ENCODE measurements around the gene INO80. TPM values are rescaled to one million over a fixed set of nuclear protein-coding genes. Genes with fewer than 3 reads are reported as not detected.
A peak's percentile ranks its signal among the peaks of the same experiment; 100 is the strongest.

Gene INO80
- total RNA-seq, 1 experiment from 2014 or later = 15.3 TPM

GRCh38 chr15:40995656-40996055 is 120.4 kb downstream of the INO80 start:
- Histone ChIP-seq H3K9me3 (no peaks in the 10 kb centered on the region), H3K27me3 (no peaks in the 10 kb centered on the region), H3K4me3 (no peak overlapping the region), H3K36me3 (peaks cover 73% of the 10 kb centered on the region)
- no peak for DNase-seq

GRCh38 chr15:40992825-40993224 is 123.3 kb downstream of the INO80 start:
- DNase-seq = no peak
- Histone ChIP-seq H3K36me3 (peaks cover 73% of the 10 kb centered on the region), H3K9me3 (no peaks in the 10 kb centered on the region), H3K4me3 (no peak overlapping the region), H3K27me3 (no peaks in the 10 kb centered on the region)

GRCh38 chr15:40992241-40992741 is 123.8 kb downstream of the INO80 start:
- H3K36me3 ChIP-seq = peaks cover 71% of the 10 kb centered on the region
- no peak overlapping the region for H3K4me3 ChIP-seq
- H3K9me3 ChIP-seq = no peaks in the 10 kb centered on the region
- DNase-seq = no peak
- no peaks in the 10 kb centered on the region for H3K27me3 ChIP-seq

DNA sequence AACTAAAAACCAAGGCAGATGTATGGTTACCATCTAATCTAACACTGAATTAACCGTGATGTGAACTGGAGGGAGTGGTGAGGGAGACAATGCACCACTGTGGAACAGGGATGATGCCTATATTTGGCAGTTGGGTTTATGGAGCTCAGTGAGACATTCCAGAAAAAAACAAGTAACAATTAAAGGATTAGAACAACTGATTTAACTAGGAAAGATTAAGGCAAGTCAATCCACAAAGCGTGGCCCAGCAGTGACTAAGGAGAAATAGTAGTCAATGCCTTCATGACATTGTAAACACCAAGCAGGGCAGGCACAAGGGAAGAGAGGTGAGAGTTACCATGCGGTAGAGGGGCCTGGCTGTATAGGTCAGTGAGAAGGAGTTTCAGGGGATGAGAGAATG is 124.7 kb downstream of the INO80 start:
- no peak overlapping the region for H3K4me3 ChIP-seq
- H3K27me3 ChIP-seq = no peaks in the 10 kb centered on the region
- H3K9me3 ChIP-seq = no peaks in the 10 kb centered on the region
- no peak for DNase-seq
- peaks cover 71% of the 10 kb centered on the region for H3K36me3 ChIP-seq

DNA sequence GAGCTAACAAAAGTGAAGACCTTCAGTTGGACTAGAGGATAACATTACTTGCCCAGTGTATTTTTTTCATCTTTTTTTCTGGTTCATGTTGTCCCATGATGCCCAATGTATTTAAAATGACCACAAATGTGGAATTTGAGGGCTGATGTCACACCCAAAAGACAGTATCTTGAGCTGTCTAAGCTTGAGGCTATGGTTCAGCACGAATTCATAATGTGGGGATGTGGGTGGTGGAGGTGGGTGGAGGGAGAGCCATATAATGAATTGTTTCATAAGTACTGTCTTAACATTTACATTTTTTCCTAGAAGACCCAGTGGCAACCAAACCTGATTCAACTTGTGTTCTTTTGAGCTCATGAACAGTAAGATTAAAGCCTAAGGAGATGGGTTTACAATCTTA is 125.3 kb downstream of the INO80 start:
- no peaks in the 10 kb centered on the region for H3K9me3 ChIP-seq
- H3K36me3 ChIP-seq = peaks cover 69% of the 10 kb centered on the region
- H3K4me3 ChIP-seq = no peak overlapping the region
- DNase-seq = no peak
- H3K27me3 ChIP-seq = no peaks in the 10 kb centered on the region

- no peak overlapping the region for H3K4me3 ChIP-seq
- no peaks in the 10 kb centered on the region for H3K9me3 ChIP-seq
- H3K27me3 ChIP-seq = no peaks in the 10 kb centered on the region
- DNase-seq = no peak
- H3K36me3 ChIP-seq = peaks cover 70% of the 10 kb centered on the region
Observed at GRCh38 chr15:40990080-40990479, 126.0 kb downstream of the INO80 start.

GRCh38 chr15:40988156-40988555 is 127.9 kb downstream of the INO80 start:
- Histone ChIP-seq H3K4me3 (no peak overlapping the region), H3K36me3 (peaks cover 80% of the 10 kb centered on the region), H3K27me3 (no peaks in the 10 kb centered on the region), H3K9me3 (no peaks in the 10 kb centered on the region)
- DNase-seq = no peak

GRCh38 chr15:40986820-40987219 is 129.3 kb downstream of the INO80 start:
- H3K9me3 ChIP-seq = no peaks in the 10 kb centered on the region
- H3K27me3 ChIP-seq = no peaks in the 10 kb centered on the region
- no peak overlapping the region for H3K4me3 ChIP-seq
- no peak for DNase-seq
- peaks cover 83% of the 10 kb centered on the region for H3K36me3 ChIP-seq

GRCh38 chr15:40985541-40986330 is 130.3 kb downstream of the INO80 start:
- no peak overlapping the region for H3K4me3 ChIP-seq
- H3K9me3 ChIP-seq = no peaks in the 10 kb centered on the region
- peaks cover 83% of the 10 kb centered on the region for H3K36me3 ChIP-seq
- no peaks in the 10 kb centered on the region for H3K27me3 ChIP-seq
- peak; percentile 41 for DNase-seq

DNA sequence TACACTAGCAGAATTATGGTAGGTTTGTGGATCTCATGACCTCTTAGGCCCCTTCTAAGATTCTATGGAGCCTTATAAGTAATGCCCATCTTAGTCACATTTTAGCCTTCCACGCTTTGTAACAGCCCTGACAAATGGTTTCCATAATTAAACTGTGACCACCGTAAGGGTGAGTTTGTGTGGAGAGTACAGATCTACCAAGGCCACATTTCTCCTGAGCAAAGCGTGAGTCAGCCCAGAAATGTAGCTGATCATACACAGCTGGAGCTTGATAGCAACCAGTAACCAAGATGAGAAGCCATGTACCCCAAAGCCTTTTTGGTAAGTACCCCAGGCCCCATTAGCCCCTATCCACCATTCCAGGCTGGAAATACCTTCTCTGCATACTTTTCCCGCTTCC is 131.1 kb downstream of the INO80 start:
- Histone ChIP-seq H3K4me3 (no peak overlapping the region), H3K9me3 (no peaks in the 10 kb centered on the region), H3K36me3 (peaks cover 81% of the 10 kb centered on the region), H3K27me3 (no peaks in the 10 kb centered on the region)
- peak; percentile 24 for DNase-seq

GRCh38 chr15:40984406-40984805 is 131.7 kb downstream of the INO80 start:
- Histone ChIP-seq H3K27me3 (no peaks in the 10 kb centered on the region), H3K4me3 (no peak overlapping the region), H3K36me3 (peaks cover 82% of the 10 kb centered on the region), H3K9me3 (no peaks in the 10 kb centered on the region)
- no peak for DNase-seq

- Histone ChIP-seq H3K9me3 (no peaks in the 10 kb centered on the region), H3K4me3 (no peak overlapping the region), H3K27me3 (no peaks in the 10 kb centered on the region), H3K36me3 (peaks cover 84% of the 10 kb centered on the region)
- no peak for DNase-seq
Observed at GRCh38 chr15:40982855-40983254, 133.2 kb downstream of the INO80 start.

- Histone ChIP-seq H3K36me3 (peaks cover 84% of the 10 kb centered on the region), H3K9me3 (no peaks in the 10 kb centered on the region), H3K4me3 (no peak overlapping the region), H3K27me3 (no peaks in the 10 kb centered on the region)
- no peak for DNase-seq
Observed at GRCh38 chr15:40981186-40981585, 134.9 kb downstream of the INO80 start.

- DNase-seq = no peak
- no peak overlapping the region for H3K4me3 ChIP-seq
- no peaks in the 10 kb centered on the region for H3K27me3 ChIP-seq
- peaks cover 71% of the 10 kb centered on the region for H3K36me3 ChIP-seq
- no peaks in the 10 kb centered on the region for H3K9me3 ChIP-seq
Observed at GRCh38 chr15:40978562-40978961, 137.5 kb downstream of the INO80 start.

GRCh38 chr15:40978141-40978540 is 137.9 kb downstream of the INO80 start:
- DNase-seq = no peak
- H3K36me3 ChIP-seq = peaks cover 69% of the 10 kb centered on the region
- no peak overlapping the region for H3K4me3 ChIP-seq
- no peaks in the 10 kb centered on the region for H3K27me3 ChIP-seq
- H3K9me3 ChIP-seq = no peaks in the 10 kb centered on the region

DNA sequence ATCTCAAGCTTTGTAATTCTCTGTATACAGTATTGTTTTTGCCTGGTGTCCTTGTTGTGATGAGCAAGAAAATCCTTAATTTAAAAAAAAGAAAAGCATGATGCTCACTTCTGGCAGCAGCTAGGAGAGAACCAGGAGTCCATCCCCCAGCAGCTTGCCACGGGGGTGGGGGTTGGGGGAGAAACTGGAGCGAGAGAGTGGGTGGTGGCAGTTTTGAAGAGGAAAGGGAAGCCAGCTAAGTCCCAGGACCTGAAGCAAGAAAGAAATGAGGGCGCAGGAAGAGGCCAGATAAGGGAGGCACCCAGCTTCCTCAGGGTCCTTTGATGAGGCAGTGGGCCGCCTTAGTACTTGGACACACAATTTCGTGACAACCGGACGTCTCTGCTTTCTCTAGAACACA is 139.3 kb downstream of the INO80 start:
- DNase-seq = no peak
- Histone ChIP-seq H3K36me3 (peaks cover 57% of the 10 kb centered on the region), H3K9me3 (no peaks in the 10 kb centered on the region), H3K27me3 (no peaks in the 10 kb centered on the region), H3K4me3 (no peak overlapping the region)

GRCh38 chr15:40974879-40975278 is 141.2 kb downstream of the INO80 start:
- DNase-seq = no peak
- Histone ChIP-seq H3K36me3 (peaks cover 42% of the 10 kb centered on the region), H3K4me3 (no peak overlapping the region), H3K27me3 (no peaks in the 10 kb centered on the region), H3K9me3 (no peaks in the 10 kb centered on the region)

- Histone ChIP-seq H3K4me3 (no peak overlapping the region), H3K36me3 (0 out of 2 replicates have a peak, but pooled peaks cover 4% of the 10 kb centered on the region), H3K9me3 (no peaks in the 10 kb centered on the region), H3K27me3 (no peaks in the 10 kb centered on the region)
- no peak for DNase-seq
Observed at GRCh38 chr15:40969363-40969762, 146.7 kb downstream of the INO80 start.

All from MG63 (cell line).